Hepatocyte (in vitro differentiated cells): Measurements from ENCODE around the gene SOX6.

ENCODE experiments used
- EZH2 ChIP-seq: fragments of 200-600 bp; sonication (generic); IDR thresholded peaks from 2 replicates; pipeline ENCODE4 v1.6.1; 2016; ENCODE audit warnings: antibody characterized with exemption, mild to moderate bottlenecking, borderline replicate concordance
- TF ChIP-seq, protein P1 (sequence below): fragments of 200-600 bp; sonication (generic); IDR thresholded peaks from 2 replicates; pipeline ENCODE4 v1.5.1; 2016; ENCODE audit warnings: antibody characterized with exemption, mild to moderate bottlenecking; ENCODE audit not compliant: poor library complexity

DNA sequence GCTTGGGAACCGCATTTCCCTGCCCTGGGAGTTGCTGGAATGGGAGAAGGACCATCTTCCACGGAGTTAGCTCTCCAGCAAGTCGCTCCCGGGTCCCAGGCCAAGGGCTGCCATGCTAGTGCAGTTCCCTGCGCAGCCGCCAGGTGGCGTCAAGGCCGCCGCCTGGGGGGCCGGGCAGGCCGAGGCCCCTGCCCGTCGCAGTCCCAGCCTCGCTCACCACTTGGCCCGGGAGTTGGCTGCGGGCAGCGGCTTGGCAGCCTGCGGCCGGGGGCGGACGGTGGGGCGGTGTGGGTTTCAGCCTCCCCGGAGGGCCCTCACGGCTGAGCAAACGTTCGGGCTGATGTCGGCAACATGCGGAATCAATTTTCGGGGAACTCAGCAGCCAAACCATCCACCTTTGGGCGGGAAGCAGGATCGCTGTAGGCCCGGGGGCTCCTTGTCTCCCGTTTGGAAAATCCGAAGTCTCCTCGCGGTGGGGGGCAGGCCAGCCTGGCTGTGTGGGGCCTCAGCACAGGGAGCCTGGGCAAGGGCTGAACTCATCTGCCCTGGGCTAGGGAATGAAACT, 415.1 kb downstream of the SOX6 start:
- TF ChIP-seq EZH2: no peak
- TF ChIP-seq, protein P1, sequence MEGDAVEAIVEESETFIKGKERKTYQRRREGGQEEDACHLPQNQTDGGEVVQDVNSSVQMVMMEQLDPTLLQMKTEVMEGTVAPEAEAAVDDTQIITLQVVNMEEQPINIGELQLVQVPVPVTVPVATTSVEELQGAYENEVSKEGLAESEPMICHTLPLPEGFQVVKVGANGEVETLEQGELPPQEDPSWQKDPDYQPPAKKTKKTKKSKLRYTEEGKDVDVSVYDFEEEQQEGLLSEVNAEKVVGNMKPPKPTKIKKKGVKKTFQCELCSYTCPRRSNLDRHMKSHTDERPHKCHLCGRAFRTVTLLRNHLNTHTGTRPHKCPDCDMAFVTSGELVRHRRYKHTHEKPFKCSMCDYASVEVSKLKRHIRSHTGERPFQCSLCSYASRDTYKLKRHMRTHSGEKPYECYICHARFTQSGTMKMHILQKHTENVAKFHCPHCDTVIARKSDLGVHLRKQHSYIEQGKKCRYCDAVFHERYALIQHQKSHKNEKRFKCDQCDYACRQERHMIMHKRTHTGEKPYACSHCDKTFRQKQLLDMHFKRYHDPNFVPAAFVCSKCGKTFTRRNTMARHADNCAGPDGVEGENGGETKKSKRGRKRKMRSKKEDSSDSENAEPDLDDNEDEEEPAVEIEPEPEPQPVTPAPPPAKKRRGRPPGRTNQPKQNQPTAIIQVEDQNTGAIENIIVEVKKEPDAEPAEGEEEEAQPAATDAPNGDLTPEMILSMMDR: peak; percentile 51
